ENCODE data around the gene LTF. TPM values are rescaled to one million over a fixed set of nuclear protein-coding genes. Genes with fewer than 3 reads are reported as not detected.

LTF gene
- total and polyA plus RNA-seq, 2 experiments from 2014 or later, result 0.73 to 1.3 TPM

GRCh38 chr3:46509661-46510187, 45.0 kb upstream of the LTF start:
- no peaks in the 10 kb centered on the region for H3K9me3 Mint-ChIP-seq
- peaks cover 17% of the 10 kb centered on the region for H3K27me3 Mint-ChIP-seq (ENCODE audit: insufficient read depth, low read depth, poor library complexity)
- no peak overlapping the region for H3K27ac ChIP-seq (ENCODE audit: low read depth)
- no peak overlapping the region for H3K4me3 Mint-ChIP-seq
- H3K27ac Mint-ChIP-seq, result no peak overlapping the region
- DNase-seq (ENCODE audit: low spot score) (no peak), ATAC-seq (no peak)
- peaks cover 8% of the 10 kb centered on the region; the same call in 1 of the 2 replicates for H3F3A ChIP-seq (replicated peaks; ENCODE audit: low read depth)
- H3K36me3 ChIP-seq (ENCODE audit: insufficient read depth), result no peaks in the 10 kb centered on the region
- H3K4me3 ChIP-seq, result no peak overlapping the region
- no peaks in the 10 kb centered on the region; the same call in 2 of the 3 replicates for H3K36me3 Mint-ChIP-seq (ENCODE audit: low read depth)
- H3K4me2 ChIP-seq, result no peak overlapping the region
- H4K20me1 ChIP-seq (replicated peaks; ENCODE audit: insufficient read depth), result no peaks in the 10 kb centered on the region
- no peaks in the 10 kb centered on the region for H3K27me3 ChIP-seq (ENCODE audit: insufficient read depth)
- peaks cover 24% of the 10 kb centered on the region for H3K4me1 Mint-ChIP-seq
- H3K4me1 ChIP-seq (ENCODE audit: insufficient read depth), result peaks cover 24% of the 10 kb centered on the region
- peak overlapping the region; percentile 60; the same call in 1 of the 2 replicates for H2AFZ ChIP-seq
- no peak for TF ChIP-seq POLR2AphosphoS5 (IDR thresholded peaks at IDR 0.05; ENCODE audit: low read depth)
- no peak for TF ChIP-seq JUNB (IDR thresholded peaks at IDR 0.05; ENCODE audit: unreplicated experiment)
- no peak for TF ChIP-seq CREB1 (CRISPR knock-in tag; IDR thresholded peaks at IDR 0.05; ENCODE audit: low read depth)
- TF ChIP-seq ZNF331 (CRISPR knock-in tag; IDR thresholded peaks at IDR 0.05; ENCODE audit: low read depth), result no peak
- no peak for TF ChIP-seq ZNF114 (CRISPR knock-in tag; IDR thresholded peaks at IDR 0.05)
- no peak for TF ChIP-seq NANOG (IDR thresholded peaks at IDR 0.05; ENCODE audit: borderline replicate concordance)
- no peak for TF ChIP-seq EZH2 (IDR thresholded peaks at IDR 0.05; ENCODE audit: low read depth, unreplicated experiment)
- TF ChIP-seq EZH2phosphoT487 (IDR thresholded peaks at IDR 0.05; ENCODE audit: unreplicated experiment), result no peak
- TF ChIP-seq, protein P1, sequence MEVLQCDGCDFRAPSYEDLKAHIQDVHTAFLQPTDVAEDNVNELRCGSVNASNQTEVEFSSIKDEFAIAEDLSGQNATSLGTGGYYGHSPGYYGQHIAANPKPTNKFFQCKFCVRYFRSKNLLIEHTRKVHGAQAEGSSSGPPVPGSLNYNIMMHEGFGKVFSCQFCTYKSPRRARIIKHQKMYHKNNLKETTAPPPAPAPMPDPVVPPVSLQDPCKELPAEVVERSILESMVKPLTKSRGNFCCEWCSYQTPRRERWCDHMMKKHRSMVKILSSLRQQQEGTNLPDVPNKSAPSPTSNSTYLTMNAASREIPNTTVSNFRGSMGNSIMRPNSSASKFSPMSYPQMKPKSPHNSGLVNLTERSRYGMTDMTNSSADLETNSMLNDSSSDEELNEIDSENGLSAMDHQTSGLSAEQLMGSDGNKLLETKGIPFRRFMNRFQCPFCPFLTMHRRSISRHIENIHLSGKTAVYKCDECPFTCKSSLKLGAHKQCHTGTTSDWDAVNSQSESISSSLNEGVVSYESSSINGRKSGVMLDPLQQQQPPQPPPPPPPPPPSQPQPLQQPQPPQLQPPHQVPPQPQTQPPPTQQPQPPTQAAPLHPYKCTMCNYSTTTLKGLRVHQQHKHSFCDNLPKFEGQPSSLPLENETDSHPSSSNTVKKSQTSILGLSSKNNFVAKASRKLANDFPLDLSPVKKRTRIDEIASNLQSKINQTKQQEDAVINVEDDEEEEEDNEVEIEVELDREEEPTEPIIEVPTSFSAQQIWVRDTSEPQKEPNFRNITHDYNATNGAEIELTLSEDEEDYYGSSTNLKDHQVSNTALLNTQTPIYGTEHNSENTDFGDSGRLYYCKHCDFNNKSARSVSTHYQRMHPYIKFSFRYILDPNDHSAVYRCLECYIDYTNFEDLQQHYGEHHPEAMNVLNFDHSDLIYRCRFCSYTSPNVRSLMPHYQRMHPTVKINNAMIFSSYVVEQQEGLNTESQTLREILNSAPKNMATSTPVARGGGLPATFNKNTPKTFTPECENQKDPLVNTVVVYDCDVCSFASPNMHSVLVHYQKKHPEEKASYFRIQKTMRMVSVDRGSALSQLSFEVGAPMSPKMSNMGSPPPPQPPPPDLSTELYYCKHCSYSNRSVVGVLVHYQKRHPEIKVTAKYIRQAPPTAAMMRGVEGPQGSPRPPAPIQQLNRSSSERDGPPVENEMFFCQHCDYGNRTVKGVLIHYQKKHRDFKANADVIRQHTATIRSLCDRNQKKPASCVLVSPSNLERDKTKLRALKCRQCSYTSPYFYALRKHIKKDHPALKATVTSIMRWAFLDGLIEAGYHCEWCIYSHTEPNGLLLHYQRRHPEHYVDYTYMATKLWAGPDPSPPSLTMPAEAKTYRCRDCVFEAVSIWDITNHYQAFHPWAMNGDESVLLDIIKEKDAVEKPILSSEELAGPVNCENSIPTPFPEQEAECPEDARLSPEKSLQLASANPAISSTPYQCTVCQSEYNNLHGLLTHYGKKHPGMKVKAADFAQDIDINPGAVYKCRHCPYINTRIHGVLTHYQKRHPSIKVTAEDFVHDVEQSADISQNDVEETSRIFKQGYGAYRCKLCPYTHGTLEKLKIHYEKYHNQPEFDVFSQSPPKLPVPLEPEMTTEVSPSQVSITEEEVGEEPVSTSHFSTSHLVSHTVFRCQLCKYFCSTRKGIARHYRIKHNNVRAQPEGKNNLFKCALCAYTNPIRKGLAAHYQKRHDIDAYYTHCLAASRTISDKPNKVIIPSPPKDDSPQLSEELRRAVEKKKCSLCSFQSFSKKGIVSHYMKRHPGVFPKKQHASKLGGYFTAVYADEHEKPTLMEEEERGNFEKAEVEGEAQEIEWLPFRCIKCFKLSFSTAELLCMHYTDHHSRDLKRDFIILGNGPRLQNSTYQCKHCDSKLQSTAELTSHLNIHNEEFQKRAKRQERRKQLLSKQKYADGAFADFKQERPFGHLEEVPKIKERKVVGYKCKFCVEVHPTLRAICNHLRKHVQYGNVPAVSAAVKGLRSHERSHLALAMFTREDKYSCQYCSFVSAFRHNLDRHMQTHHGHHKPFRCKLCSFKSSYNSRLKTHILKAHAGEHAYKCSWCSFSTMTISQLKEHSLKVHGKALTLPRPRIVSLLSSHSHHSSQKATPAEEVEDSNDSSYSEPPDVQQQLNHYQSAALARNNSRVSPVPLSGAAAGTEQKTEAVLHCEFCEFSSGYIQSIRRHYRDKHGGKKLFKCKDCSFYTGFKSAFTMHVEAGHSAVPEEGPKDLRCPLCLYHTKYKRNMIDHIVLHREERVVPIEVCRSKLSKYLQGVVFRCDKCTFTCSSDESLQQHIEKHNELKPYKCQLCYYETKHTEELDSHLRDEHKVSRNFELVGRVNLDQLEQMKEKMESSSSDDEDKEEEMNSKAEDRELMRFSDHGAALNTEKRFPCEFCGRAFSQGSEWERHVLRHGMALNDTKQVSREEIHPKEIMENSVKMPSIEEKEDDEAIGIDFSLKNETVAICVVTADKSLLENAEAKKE (CRISPR knock-in tag; IDR thresholded peaks at IDR 0.05), result no peak
- TF ChIP-seq REST (IDR thresholded peaks at IDR 0.05; ENCODE audit: unreplicated experiment), result no peak
- H3K9me2 ChIP-seq (ENCODE audit: insufficient read depth), result no peaks in the 10 kb centered on the region; the same call in 1 of the 2 replicates
- no peaks in the 10 kb centered on the region for H3K79me2 ChIP-seq (replicated peaks; ENCODE audit: insufficient read depth)
